Vagina (tissue), 2 donors: ENCODE measurements around the gene EIF4H.

Source experiments
- CTCF ChIP-seq, 3 experiments: fragments of 450-650 bp in 2 of 3; fragments of 200-600 bp in 1 of 3; sonication (generic) in 1 of 3; IDR thresholded peaks; one replicate each; pipeline ENCODE4 v1.5.1; 2017 to 2019; ENCODE audit warnings: antibody characterized with exemption in 3 of 3, mild to moderate bottlenecking in 2 of 3, moderate library complexity in 2 of 3
- POLR2A ChIP-seq, 2 donors: fragments of 450-650 bp; IDR thresholded peaks; one replicate each; pipeline ENCODE4 v1.6.1; 2017; ENCODE audit warnings: antibody characterized with exemption in 2 of 2, mild to moderate bottlenecking in 2 of 2, moderate library complexity in 2 of 2
- POLR2AphosphoS5 ChIP-seq, 2 donors: sonication (generic); formaldehyde crosslinking; IDR thresholded peaks; one replicate each; pipeline ENCODE4 v1.9.0; 2017; ENCODE audit warnings: antibody characterized with exemption in 2 of 2, mild to moderate bottlenecking in 2 of 2, low read depth in 1 of 2; ENCODE audit not compliant: insufficient read depth in 1 of 2

GRCh38 chr7:74206589-74207120 lies 32.5 kb downstream of the EIF4H start:
- no peak for TF ChIP-seq POLR2A (IDR thresholded peaks at IDR 0.05)
- peak; percentile 90 to 97 (median 97) for TF ChIP-seq CTCF (IDR thresholded peaks at IDR 0.05)
- TF ChIP-seq POLR2AphosphoS5 (IDR thresholded peaks at IDR 0.05; ENCODE audit: insufficient read depth in 1 of 2, low read depth in 1 of 2) = peak; percentile 30 to 48
